T47D (cell line): ENCODE measurements around the gene EMILIN1.
"Not testable (repeated sequence)": the region's sequence is repeated elsewhere in the genome, so short reads cannot be mapped to it uniquely, and the experiment has no call there.

Source experiments
- DNase-seq, 2 experiments: peaks; one replicate each; pipeline versions ENCODE4 v3.0.0 to v3.0.0-alpha.2; 2011 to 2012; ENCODE audit warnings: low read depth in 1 of 2, low spot score in 1 of 2
- JUND ChIP-seq: IDR thresholded peaks from 2 replicates; pipeline ENCODE4 v1.6.1; 2012; ENCODE audit warnings: low read depth
- in situ Hi-C: cut with HindIII; loops from 2 replicates; pipeline ENCODE4 v1.10.0; 2016; ENCODE audit warnings: low sequenced_read_pairs, low pct_unique_long_range_greater_than_20kb

The EMILIN1 gene

DNA sequence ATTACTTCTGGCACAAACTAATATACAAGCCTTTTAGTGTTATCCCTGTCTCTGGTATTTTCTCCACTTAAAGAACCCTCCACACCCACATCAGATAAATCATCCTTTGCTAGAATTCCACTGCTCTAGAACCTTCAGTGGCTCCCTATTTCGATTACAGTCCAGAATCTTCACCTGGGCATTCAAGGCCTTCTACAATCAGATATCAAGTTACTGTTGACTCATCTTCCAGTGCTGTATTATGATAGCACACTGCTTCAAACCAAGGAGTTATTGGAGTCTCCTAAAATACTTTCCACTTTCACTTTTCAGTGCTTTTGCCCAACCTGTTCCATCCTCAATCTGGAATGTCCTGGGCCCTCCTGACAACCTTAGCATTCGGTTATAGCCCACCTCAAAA lies 37.1 kb downstream of the EMILIN1 start:
- in situ Hi-C loops = no loop called here
- DNase-seq = no peak
- TF ChIP-seq JUND = no peak

DNA sequence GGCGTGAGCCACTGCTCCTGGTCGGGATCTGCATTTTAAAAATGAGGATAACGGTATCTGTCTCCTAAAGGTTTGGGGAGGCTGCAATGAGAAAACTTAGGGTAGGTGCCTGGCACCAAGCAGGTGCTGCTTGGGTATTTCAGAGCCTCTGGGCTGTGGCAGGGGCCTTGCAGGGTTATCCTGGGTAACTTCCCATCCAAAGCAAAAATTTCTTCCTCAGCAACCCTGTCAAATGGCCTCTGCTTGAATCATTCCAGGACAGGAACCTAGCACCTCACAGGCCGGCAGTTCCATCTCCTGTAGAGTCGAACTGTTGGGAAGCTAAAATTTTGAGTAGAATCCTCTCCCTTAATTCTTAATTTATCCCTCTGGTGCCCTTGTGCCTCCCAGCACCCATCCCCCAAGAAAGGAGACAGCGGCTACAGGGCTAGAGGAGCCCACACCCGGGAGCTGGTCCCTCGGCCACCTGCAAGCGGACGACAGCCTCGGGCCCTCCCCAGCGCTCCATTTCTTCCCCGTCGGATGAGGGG lies 39.6 kb downstream of the EMILIN1 start:
- in situ Hi-C loops = no loop called here
- no peak for DNase-seq
- no peak for TF ChIP-seq JUND

DNA sequence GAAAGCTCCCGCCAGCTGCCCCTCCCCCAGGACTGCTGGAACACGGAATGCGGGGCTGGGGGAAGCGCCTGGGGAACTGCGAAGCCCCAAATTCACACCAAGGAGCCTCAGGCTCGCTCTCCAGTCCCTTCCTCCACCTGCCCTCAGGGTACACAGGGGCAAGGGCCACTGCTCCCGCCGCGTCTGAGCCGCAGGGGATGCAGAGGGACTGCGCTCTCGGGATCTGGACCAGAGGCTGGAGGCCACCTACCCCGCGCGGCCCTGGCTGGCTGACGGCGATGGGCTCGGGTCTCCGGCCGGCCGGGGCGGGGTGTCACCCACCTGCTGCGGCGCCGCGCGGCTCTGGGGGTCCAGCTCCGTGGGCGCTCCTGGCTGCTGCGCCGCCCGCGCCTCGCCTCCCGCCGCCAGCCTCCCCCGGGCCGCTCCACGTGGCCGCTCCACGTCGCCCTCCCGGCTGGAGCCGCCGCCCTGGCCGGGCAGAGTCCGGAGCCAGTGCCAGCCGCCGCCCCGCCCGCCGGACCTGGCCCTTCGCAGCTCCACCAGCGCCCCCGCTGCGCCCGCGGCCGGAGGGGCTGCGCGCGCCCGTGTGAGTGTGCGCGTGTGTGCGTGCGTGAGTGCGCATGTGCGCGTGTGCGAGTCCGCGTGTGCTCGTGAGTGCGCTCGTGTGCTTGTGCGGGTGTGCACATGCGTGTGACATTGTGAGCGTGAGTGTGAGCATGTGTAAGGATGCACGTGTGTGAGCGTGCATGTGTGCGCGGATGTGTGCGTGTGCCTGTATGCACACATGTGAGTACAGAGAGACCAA lies 40.3 kb downstream of the EMILIN1 start, which contains the start of gene CGREF1:
Gene CGREF1, minus strand, starts transcription at position 604 of the 805 bp plus-strand sequence. CDS start 14,762 bp downstream, outside the sequence.
- peak; percentile 28 for DNase-seq
- in situ Hi-C loops = no loop called here
- no peak for TF ChIP-seq JUND

DNA sequence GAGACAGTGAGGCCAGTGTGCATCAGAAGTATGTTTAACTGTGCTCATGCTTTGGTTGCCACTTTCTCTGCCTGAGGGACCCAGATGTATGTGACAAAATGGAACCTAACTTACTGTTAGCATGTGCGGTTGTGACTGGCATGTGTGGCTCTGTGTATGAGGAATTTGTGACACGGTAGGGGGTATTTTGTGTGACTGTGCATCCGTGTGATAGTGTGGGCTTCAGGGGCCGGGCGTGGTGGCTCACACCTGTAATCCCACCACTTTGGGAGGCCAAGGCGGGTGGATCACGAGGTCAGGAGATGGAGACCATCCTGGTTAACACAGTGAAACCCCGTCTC lies 40.9 kb downstream of the EMILIN1 start:
- in situ Hi-C loops, DNase-seq: not testable (repeated sequence)

DNA sequence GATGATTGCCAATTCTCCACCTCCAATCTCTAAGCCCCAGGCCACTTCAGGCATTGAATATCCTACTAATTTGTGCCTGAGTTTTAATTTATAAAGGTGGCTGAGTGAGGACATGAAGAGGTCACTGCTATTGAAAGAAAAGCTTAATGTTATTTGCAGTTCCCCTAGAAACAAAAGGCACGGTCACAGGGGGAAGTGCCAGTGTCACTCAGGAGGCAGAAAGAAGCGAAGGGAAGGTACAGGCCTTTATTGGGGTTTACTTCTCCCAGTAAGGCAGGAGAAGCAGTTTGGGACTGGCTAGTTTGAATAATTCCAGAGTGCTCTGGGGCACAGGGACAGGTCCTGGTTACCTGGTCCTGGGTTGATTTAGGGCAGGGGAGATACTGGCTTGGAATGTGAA lies 43.5 kb downstream of the EMILIN1 start:
- no peak for DNase-seq
- no peak for TF ChIP-seq JUND
- in situ Hi-C loops = no loop called here

DNA sequence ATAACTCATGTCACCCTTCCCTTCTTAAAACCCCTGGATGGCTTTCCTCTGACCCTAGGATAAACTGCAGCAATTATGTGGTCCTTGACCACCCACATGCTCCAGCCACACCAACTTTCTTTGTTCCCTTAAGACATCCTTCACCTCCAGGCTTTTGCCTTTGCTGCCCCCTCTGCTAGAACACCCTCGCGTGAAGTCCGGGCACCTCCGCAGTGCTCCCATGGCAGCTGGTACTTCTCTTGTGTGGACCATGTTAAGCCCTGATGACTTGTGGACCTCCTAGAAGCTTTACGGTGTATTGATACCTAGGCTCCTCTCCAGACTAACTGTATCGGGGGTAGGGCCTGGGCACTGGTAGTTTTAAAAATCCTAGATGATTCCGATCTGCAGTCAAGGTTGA lies 44.4 kb downstream of the EMILIN1 start:
- TF ChIP-seq JUND = no peak
- no peak for DNase-seq
- in situ Hi-C loops = no loop called here

DNA sequence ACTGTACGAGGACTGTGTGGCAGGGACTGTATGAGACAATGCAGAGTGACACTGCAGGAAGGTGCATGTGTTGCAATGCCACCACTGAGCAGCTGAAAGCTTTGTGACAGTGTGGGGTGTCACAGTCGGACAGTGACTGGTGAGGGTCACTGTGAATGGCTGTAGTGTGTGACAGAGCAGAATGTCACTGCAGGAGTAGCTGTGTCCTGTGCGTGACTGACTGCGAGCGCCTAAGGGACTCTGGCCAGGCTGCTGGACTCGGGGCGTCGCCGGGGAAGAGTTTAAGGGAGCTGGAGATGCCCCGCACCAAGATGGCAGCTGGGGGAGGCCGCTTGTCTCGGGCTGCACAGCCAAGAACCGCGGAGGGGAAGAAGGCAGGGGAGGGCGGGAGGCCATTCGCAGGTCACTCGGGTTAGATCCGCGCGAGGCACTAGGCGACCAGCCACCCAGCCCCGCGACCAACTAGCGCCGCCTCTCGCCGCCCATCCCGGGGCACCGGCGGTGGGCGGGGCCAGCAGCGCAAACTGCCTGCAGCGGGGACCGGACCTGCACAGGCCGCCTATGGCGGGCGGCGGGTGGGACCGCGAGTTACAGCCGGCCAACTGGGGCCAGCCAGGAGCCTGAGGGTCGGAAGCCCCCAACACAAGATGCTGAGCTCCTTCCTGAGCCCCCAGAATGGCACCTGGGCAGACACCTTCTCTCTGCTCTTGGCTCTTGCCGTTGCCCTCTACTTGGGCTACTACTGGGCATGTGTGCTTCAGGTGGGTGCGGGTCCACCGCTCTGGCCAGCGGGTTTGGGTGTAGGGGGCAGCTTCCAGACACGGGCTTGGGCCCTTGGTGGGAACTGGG lies 45.1 kb downstream of the EMILIN1 start, which contains the start of gene ABHD1:
Gene ABHD1, plus strand, starts transcription at position 514 of the 849 bp plus-strand sequence. Its CDS starts 134 bp downstream, at position 648.
- in situ Hi-C loops = no loop called here
- TF ChIP-seq JUND = no peak
- peak; percentile 39 to 51 for DNase-seq

DNA sequence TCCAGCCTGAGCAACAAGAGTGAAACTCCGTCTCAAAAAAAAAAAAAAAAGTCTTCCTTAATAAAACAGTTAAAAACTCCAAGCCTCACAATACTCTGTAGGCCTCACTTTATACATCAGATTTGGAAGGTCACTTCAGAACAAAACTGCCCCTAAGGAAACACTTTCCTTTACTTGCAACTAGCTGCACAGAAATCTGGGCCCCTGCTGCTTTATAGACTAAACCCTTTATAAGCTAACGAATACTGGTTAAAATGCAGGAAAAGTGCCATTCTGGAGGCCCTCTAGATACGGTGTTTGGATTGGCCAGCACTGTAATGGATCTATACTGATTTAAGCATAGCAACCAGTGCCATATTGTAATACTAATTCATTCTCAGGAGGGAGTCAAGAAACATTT lies 46.7 kb downstream of the EMILIN1 start:
- TF ChIP-seq JUND = no peak
- no peak for DNase-seq
- in situ Hi-C loops = no loop called here

DNA sequence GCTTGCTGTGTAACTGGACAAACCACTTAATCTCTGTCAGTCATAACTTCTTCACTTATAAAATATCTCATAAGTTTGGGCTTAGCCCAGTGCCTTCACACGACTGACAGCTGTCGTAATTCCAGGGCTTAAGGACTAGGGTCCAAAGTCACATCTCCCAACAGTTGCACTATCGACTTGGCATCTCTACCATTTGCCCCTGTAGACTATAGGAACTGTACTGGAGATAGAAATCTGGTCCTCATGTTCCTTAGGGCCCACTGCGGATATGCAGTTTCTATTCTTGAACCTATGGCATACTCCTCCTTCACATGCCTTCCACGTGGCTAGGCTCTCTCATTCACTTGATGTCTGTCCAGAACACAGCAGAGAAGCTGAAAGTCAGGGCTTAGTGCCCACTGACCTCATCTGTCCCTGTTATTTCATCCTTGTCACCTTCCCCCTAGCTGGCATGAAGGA lies 47.9 kb downstream of the EMILIN1 start:
- in situ Hi-C loops = no loop called here
- no peak for TF ChIP-seq JUND
- no peak for DNase-seq

DNA sequence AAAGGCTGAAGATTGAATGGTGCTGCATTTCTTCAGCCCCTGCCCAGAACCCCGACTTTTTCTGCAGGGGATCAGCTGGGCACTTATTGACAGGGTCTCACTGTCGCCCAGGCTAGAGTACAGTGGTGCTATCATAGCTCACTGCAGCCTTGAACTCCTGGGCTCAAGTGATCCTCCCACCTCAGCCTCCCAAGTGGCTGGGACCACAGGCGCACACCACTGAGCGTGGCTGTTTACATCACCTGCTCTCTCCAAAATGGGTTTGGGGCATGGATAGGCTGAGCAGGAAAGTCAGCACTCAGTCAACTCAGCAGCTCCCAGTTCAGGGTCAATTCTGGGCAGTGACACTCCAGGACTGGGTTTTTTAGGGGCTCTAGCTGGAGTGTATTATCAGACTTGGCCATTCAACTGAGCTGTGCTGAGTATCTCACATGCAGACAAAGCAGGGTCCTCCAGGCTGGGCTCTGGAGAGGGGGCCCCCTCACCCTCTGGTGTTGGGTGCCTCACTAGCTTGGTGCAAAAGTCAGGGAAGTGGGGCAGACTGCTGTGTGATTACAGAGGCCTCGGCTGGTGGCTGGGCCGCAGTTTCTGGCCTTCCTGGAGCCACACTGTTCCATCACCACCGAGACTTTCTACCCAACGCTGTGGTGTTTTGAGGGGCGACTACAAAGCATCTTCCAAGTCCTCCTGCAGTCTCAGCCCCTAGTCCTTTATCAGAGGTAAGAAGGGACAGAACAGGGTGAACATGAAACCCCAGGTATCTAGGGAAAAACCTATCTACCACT lies 49.7 kb downstream of the EMILIN1 start:
- TF ChIP-seq JUND = no peak
- in situ Hi-C loops = no loop called here
- DNase-seq = no peak

DNA sequence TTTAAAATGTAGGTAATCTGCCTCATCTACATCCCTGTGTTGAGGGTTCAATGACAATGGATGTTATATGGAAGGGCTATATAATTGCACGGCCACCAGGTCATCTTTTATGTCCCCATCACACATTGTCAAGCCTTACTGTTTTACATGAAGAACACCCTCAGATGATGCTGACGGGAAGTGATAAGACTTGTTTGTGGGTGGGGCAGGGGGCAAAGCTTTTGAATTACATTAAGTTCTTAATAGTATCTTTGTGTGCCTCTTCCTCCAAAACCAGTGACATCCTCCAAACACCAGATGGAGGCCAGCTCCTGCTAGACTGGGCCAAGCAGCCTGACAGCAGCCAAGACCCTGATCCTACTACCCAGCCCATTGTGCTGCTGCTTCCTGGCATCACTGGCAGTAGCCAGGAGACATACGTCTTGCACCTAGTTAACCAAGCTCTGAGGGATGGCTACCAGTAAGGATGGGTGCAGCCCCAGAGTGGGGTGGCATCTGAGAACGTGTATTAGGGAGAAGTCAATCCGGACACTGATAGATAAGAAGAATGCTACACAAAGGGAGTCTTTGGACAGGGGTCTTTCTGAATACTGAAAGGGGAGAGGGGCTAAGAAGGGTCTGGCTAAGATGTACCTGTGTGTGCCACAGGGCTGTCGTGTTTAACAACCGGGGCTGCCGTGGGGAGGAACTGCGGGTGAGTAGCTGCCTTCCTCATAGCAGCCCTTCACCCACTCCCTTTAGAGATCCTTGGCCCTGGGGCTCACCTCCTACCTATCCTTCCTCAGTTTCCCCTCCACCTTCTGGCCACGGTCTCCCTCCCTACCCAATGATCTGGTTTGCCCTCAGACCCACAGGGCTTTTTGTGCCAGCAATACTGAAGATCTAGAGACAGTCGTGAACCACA lies 50.5 kb downstream of the EMILIN1 start:
- no peak for TF ChIP-seq JUND
- in situ Hi-C loops = no loop called here
- DNase-seq = no peak
